GM12873 (cell line): ENCODE results near the gene PITHD1.

Experiments used
- TF ChIP-seq, protein P1 (sequence below): IDR thresholded peaks from 2 replicates; pipeline ENCODE4 v1.5.1; 2012; ENCODE audit warnings: low read depth, mild to moderate bottlenecking, moderate library complexity, low read length, control low read depth; ENCODE audit not compliant: insufficient read depth; ENCODE audit errors: missing control alignments

PITHD1 gene

DNA sequence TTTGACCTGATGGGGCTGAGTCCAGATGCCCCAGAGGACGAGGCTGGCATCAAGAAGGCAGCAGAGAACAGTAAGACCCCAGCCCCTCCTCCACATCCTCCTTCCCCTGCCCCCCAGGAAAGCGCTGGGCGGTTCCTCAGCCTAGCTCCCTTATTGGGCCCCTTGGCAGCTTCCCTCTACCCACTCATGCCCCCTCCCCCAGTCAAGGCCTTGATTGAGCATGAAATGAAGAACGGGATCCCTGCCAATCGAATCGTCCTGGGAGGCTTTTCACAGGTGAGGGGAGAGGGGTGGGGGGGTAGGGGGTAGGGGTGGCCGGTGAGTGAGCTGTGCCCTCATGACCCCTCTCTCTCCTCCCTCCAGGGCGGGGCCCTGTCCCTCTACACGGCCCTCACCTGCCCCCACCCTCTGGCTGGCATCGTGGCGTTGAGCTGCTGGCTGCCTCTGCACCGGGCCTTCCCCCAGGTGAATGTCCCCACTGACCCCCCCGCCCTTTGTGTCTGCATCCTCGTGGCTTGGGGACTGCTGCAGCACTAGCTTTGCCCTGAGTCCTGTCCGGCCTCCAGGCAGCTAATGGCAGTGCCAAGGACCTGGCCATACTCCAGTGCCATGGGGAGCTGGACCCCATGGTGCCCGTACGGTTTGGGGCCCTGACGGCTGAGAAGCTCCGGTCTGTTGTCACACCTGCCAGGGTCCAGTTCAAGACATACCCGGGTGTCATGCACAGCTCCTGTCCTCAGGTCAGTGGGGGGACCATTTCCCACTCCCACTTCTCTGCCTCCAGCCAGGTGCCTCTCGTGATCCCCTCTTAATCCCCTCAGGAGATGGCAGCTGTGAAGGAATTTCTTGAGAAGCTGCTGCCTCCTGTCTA, 15.9 kb downstream of the PITHD1 start:
- TF ChIP-seq, protein P1, sequence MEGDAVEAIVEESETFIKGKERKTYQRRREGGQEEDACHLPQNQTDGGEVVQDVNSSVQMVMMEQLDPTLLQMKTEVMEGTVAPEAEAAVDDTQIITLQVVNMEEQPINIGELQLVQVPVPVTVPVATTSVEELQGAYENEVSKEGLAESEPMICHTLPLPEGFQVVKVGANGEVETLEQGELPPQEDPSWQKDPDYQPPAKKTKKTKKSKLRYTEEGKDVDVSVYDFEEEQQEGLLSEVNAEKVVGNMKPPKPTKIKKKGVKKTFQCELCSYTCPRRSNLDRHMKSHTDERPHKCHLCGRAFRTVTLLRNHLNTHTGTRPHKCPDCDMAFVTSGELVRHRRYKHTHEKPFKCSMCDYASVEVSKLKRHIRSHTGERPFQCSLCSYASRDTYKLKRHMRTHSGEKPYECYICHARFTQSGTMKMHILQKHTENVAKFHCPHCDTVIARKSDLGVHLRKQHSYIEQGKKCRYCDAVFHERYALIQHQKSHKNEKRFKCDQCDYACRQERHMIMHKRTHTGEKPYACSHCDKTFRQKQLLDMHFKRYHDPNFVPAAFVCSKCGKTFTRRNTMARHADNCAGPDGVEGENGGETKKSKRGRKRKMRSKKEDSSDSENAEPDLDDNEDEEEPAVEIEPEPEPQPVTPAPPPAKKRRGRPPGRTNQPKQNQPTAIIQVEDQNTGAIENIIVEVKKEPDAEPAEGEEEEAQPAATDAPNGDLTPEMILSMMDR = no peak

DNA sequence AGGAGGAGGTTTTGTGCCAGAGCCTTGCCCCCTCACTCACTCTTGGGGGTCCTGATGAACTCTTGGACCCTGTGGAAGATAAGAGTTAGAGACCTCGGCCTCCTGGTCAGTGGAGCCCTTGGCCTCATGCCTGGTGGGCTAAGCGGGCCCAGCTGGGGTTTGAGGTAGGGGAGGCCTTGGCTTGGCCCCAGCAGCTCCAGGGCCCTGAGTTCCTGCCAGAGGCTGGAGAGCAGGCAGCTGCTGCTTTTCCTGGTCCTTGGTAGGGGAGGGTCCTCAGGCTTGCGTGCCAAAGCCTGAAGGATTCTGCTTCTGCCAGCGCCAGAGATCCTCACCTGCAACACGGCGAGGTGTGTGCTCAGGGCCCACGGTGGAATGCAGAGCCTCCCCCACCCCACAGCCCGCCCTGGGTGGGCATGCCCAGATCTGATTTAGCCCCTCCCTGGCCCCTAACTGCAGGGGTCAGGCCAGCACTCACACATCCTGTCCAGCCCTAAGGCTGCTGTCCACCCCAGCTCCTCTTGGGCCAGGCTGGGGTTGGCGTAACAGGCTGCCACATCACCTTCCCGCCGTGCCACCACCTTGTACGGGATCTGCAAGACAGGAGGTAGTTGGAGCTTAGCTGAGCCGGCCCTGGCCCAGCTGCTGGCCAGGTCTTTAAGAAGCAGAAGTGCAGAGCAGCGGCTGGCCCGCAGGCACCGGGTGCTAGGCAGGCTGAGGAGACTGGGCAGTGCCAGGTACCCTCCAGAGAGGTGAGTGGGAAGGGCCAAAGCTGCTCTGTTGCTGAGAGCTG, 17.7 kb downstream of the PITHD1 start:
- TF ChIP-seq, protein P1 = no peak

DNA sequence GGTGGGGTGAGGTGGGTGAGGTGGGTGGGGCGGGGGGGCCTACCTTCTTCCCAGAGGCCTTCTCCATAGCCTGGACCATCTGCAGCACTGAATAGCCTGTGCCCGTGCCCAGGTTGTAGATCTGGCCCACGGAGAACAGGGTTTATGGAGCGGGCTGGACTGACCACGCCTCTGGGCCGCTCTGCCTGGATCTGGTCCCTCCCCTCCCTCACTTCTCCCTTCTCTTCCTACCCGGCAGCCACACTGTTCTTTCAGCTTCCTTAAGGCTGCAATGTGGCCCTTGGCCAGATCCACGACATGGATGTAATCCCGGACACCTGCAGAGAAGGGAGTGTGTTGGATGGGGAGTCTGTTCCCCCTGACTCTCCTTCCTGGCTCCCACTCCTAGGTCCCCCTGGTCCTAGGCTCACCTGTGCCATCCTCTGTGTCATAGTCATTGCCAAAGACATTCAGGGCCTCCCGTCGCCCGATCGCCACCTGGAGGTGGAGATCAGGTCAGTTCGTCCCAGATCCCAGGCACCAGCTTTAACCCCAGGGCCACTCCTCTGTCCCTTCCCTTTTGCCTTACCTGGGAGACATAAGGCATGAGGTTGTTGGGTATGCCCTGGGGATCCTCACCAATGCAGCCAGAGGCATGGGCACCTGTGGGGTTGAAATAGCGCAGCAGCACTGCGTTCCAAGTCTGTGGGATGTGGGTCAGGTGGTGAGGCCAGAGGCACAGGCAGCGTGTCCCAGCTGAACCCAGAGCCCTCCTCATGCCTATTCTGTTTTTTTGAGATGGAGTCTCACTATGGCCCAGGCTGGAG, 18.5 kb downstream of the PITHD1 start:
- TF ChIP-seq, protein P1 = peak; percentile 15

DNA sequence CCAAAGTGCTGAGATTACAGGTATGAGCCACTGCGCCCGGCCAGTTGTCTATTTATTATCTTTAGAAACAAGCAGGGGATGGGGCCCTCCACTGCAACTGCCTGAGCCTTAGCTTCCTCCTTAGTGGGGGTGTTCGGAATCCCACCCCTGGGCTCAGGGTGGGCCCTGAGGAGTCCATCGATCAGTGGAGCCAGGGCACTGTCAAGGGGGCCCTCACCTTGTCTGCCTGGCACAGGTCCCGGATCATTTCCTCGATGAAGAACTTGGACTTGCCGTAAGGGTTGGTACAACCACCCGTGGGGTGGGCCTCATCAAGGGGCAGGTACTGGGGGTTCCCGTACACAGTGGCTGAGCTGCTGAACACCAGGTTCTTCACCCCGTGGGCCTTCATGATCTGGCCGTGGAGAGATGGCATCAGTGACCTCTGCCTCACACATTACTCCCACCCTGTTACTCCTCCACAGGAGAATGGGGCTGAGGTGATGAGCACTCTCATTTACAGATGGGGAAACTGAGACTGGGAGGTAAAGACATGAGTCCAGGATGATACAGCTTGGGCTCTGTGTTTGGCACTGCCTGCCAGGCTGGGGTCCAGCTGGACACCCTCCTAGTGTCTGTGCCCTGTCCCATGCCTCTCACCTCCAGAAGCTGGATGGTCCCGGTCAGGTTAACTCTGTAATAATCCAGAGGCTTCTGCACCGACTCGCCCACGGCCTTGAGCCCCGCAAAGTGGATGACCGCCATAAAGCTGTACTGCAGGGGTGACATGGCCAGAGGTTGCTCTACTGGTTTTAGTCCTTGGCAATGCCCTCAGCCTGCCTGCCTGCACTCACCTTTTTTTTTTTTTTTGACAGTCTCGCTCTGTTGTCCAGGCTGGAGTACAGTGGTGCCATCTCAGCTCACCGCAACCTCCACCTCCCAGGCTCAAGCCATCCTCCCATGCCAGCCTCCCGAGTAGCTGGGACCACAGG, 19.5 kb downstream of the PITHD1 start:
- TF ChIP-seq, protein P1 = no peak

DNA sequence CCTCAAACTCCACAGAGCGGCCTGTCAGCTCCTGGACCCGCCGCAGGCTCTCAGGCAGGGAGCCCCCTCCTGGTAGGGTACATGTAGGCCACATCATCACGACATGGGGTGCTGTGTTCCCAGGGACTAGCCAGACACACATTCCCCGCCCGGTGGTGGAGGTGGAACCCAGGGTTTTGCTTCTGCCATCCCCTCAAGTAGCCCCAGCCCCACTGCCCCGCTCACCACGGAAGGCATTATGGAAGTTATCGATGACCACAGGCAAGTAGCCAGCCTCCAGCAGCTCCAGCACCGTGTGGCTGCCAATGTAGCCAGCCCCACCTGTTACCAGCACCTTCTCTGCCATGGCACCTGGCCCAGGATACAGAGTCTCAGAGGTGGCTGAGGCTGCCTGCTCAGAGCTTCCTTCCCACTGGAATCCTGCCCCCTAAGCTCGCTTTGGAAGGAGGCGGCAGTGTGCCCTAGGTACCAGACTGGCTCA, 20.5 kb downstream of the PITHD1 start:
- TF ChIP-seq, protein P1 = peak; percentile 44

DNA sequence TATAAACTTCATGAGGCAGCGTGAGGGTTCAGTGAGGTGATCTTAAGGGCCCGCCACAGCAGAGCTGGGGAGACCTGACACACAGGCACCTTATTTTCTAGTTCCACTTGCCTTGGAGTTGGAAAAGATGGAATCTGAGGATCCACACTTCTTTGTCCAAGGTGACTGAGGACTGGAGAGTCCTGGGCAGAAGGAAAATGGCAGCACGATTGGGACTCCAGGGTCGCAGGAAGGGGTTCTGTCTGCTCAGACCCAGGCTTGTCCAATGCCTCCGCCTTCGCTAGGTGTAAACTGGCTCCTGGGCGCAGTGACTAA, 21.0 kb downstream of the PITHD1 start:
- TF ChIP-seq, protein P1 = no peak
